MM.1S (cell line): ENCODE results near the gene PDGFA.

ENCODE experiments used
- DNase-seq: peaks from one replicate; pipeline ENCODE4 v3.0.0-alpha.2; 2015
- H2AFZ ChIP-seq: fragments of 300-600 bp; sonication (generic); 2 replicates; pipeline ENCODE4 v1.6.0; 2016; ENCODE audit warnings: antibody characterized with exemption, low read length
- H3F3A ChIP-seq: fragments of 300-600 bp; sonication (generic); 2 replicates; pipeline ENCODE4 v1.6.1; 2016; ENCODE audit warnings: mild to moderate bottlenecking, antibody characterized with exemption, low read length, moderate library complexity, mixed read lengths; ENCODE audit not compliant: insufficient read depth
- H3K27ac ChIP-seq: fragments of 300-600 bp; sonication (generic); 2 replicates; pipeline ENCODE4 v1.5.1; 2016; ENCODE audit warnings: mild to moderate bottlenecking, low read length
- H3K27me3 ChIP-seq: fragments of 300-600 bp; sonication (generic); replicated peaks from 2 replicates; pipeline ENCODE4 v1.6.0; 2016; ENCODE audit warnings: low read length; ENCODE audit not compliant: insufficient read depth
- H3K36me3 ChIP-seq: fragments of 300-600 bp; sonication (generic); replicated peaks from 2 replicates; pipeline ENCODE4 v1.6.1; 2016; ENCODE audit warnings: mild to moderate bottlenecking, low read length, mixed read lengths; ENCODE audit not compliant: insufficient read depth
- H3K4me1 ChIP-seq: fragments of 300-600 bp; sonication (generic); 2 replicates; pipeline ENCODE4 v1.6.1; 2016; ENCODE audit warnings: low read length, mixed read lengths
- H3K4me2 ChIP-seq: fragments of 300-600 bp; sonication (generic); 2 replicates; pipeline ENCODE4 v1.6.0; 2016; ENCODE audit warnings: low read depth, low read length
- H3K4me3 ChIP-seq: fragments of 300-600 bp; sonication (generic); 2 replicates; pipeline ENCODE4 v1.5.1; 2016; ENCODE audit warnings: low read length, mixed read lengths
- H3K79me2 ChIP-seq: fragments of 300-600 bp; sonication (generic); 2 replicates; pipeline ENCODE4 v1.6.1; 2016; ENCODE audit warnings: mixed run types, low read length, mixed read lengths
- H3K9ac ChIP-seq: fragments of 300-600 bp; sonication (generic); 2 replicates; pipeline ENCODE4 v1.6.1; 2016; ENCODE audit warnings: low read length, mixed read lengths
- H3K9me2 ChIP-seq: fragments of 300-600 bp; sonication (generic); replicated peaks from 2 replicates; pipeline ENCODE4 v1.6.1; 2016; ENCODE audit warnings: mild to moderate bottlenecking, low read length, mixed read lengths; ENCODE audit not compliant: insufficient read depth
- H3K9me3 ChIP-seq: fragments of 300-600 bp; sonication (generic); replicated peaks from 2 replicates; pipeline ENCODE4 v1.6.1; 2016; ENCODE audit warnings: mild to moderate bottlenecking, low read length, mixed read lengths; ENCODE audit not compliant: insufficient read depth
- H4K20me1 ChIP-seq: fragments of 300-600 bp; sonication (generic); 2 replicates; pipeline ENCODE4 v1.6.1; 2016; ENCODE audit warnings: mild to moderate bottlenecking, low read length, moderate library complexity, mixed read lengths; ENCODE audit not compliant: insufficient read depth
- EZH2 ChIP-seq: fragments of 300-600 bp; sonication (generic); optimal IDR thresholded peaks from 2 replicates; pipeline ENCODE3; 2017; ENCODE audit warnings: low read depth, mild to moderate bottlenecking, antibody characterized with exemption, low read length, mixed read lengths
- EZH2phosphoT487 ChIP-seq: fragments of 300-600 bp; sonication (generic); IDR thresholded peaks from 2 replicates; pipeline ENCODE4 v1.6.1; 2018; ENCODE audit warnings: antibody characterized with exemption, low read length
- TF ChIP-seq, protein P1 (sequence below): fragments of 300-600 bp; sonication (generic); IDR thresholded peaks from 2 replicates; pipeline ENCODE4 v1.5.1; 2016; ENCODE audit warnings: antibody characterized with exemption, low read length, mixed read lengths

Gene PDGFA

DNA sequence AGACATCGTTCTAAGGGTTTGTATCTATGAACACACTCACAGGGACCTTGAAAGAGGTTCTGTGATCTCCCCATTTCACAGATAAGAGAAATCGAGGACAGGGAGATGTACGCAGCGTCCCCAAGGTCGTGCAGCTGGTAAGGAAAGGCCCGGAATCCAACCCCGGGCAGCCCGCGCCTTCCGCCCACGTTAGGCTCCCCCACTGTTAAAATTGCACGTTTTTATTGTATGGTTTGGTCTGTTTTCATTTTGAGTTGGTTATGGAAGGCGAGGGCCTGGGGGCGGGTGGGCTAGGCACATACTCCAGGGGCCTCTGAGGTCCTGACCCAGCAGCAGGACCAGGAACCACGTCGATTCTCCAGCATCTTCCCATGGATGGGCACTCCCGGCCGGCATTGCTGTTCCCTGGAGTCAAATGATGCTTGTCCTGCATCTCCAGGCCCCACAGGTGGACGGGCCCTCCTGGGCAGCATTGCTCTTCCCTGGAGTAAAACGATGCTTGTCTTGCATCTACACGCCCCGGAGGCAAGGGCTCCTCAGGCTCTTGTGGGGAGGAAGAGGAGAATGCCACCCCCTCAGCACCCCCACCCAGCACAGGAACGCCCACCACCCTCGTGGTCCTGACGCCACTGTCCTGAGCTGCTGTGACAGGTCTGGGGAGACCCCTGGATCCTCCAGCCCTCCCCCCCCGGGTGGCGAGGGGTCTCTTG, 65.9 kb downstream of the PDGFA start:
- no peak overlapping the region for H3K9ac ChIP-seq
- H3F3A ChIP-seq = no peaks in the 10 kb centered on the region
- H3K9me2 ChIP-seq = no peaks in the 10 kb centered on the region
- TF ChIP-seq, protein P1, sequence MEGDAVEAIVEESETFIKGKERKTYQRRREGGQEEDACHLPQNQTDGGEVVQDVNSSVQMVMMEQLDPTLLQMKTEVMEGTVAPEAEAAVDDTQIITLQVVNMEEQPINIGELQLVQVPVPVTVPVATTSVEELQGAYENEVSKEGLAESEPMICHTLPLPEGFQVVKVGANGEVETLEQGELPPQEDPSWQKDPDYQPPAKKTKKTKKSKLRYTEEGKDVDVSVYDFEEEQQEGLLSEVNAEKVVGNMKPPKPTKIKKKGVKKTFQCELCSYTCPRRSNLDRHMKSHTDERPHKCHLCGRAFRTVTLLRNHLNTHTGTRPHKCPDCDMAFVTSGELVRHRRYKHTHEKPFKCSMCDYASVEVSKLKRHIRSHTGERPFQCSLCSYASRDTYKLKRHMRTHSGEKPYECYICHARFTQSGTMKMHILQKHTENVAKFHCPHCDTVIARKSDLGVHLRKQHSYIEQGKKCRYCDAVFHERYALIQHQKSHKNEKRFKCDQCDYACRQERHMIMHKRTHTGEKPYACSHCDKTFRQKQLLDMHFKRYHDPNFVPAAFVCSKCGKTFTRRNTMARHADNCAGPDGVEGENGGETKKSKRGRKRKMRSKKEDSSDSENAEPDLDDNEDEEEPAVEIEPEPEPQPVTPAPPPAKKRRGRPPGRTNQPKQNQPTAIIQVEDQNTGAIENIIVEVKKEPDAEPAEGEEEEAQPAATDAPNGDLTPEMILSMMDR = no peak
- TF ChIP-seq EZH2 (no peak), EZH2phosphoT487 (no peak)
- no peaks in the 10 kb centered on the region for H3K4me1 ChIP-seq
- H3K27me3 ChIP-seq = no peaks in the 10 kb centered on the region
- no peaks in the 10 kb centered on the region for H4K20me1 ChIP-seq
- no peaks in the 10 kb centered on the region for H3K36me3 ChIP-seq
- H3K27ac ChIP-seq = no peak overlapping the region
- no peaks in the 10 kb centered on the region for H3K79me2 ChIP-seq
- H2AFZ ChIP-seq = no peak overlapping the region
- H3K4me2 ChIP-seq = no peak overlapping the region
- DNase-seq = no peak
- H3K9me3 ChIP-seq = no peaks in the 10 kb centered on the region
- no peak overlapping the region for H3K4me3 ChIP-seq

DNA sequence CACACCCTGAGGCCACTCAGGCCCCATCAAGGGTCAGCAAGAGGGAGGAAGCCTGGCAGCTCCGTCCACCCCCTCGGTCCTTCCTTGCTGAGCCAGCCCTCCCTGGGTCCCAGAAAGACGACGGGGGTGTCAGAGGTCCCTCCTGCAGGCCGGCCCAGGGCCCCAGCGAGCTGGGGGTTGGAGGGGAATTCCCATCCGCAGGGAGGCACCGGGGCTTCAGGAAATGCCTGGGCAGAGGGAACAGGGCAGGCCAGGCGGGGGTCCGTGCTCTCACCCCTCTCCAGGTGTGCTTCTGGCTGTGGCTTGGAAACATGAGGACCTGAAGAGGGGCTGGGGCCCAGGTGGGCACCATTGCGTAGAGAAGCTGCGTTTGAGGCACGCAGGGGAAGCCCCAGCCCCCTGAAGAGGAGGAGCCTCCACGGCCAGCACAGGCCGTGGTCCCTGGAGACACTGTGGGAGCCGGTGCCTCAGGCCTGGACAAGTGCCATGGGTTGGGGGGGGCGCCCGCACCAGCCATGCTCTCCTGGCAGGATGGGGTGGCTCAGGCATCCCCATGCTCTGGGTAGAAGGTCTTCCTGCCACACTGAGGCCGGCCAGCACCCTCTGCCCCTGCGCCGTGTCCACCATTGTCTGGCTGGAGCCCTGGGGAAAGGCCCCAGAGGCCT, 66.7 kb downstream of the PDGFA start:
- Histone ChIP-seq H3F3A (no peaks in the 10 kb centered on the region), H3K27me3 (no peaks in the 10 kb centered on the region), H3K9me3 (no peaks in the 10 kb centered on the region), H3K27ac (no peak overlapping the region), H3K36me3 (no peaks in the 10 kb centered on the region), H3K4me2 (no peak overlapping the region), H3K4me3 (no peak overlapping the region), H3K79me2 (no peaks in the 10 kb centered on the region), H3K4me1 (no peaks in the 10 kb centered on the region), H3K9ac (no peak overlapping the region), H3K9me2 (no peaks in the 10 kb centered on the region), H4K20me1 (no peaks in the 10 kb centered on the region), H2AFZ (no peak overlapping the region)
- TF ChIP-seq, protein P1 = no peak
- DNase-seq = no peak

DNA sequence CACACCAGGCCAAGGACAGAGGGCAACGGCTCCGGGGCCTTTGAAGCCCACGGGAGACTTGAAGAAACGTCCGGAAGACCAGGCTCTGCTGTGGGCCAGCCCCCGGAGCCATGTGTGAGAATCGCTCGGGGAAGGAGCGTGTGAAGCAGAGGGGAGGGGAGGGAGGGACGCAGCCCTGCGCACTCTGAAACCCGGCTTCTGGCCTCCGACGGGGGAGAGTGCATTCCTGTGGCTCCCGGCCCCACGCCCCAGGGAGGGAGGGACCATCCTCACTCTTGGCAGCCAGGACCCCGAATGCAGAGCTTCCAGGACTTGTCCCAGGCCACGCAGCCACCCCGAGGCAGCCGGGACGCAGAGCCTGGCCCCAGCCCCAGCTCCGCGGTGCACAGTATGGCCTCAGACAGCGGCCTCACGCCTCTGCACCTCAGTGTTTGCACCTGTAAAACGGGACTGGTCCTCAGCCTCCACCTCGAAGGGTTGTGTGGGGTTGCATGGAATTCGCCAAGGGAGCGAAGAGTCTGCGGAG, 67.4 kb downstream of the PDGFA start:
- Histone ChIP-seq H3K36me3 (no peaks in the 10 kb centered on the region), H3K9me2 (no peaks in the 10 kb centered on the region), H3K27ac (no peak overlapping the region), H3K79me2 (no peaks in the 10 kb centered on the region), H4K20me1 (no peaks in the 10 kb centered on the region), H3K4me3 (no peak overlapping the region), H3K9ac (no peak overlapping the region), H3K4me1 (no peaks in the 10 kb centered on the region), H3K9me3 (no peaks in the 10 kb centered on the region), H2AFZ (no peak overlapping the region), H3F3A (no peaks in the 10 kb centered on the region), H3K4me2 (no peak overlapping the region), H3K27me3 (no peaks in the 10 kb centered on the region)
- TF ChIP-seq EZH2 (no peak), EZH2phosphoT487 (no peak)
- TF ChIP-seq, protein P1 = no peak
- no peak for DNase-seq
